ENCODE results near the gene RASGRP2.

RASGRP2 gene

DNA sequence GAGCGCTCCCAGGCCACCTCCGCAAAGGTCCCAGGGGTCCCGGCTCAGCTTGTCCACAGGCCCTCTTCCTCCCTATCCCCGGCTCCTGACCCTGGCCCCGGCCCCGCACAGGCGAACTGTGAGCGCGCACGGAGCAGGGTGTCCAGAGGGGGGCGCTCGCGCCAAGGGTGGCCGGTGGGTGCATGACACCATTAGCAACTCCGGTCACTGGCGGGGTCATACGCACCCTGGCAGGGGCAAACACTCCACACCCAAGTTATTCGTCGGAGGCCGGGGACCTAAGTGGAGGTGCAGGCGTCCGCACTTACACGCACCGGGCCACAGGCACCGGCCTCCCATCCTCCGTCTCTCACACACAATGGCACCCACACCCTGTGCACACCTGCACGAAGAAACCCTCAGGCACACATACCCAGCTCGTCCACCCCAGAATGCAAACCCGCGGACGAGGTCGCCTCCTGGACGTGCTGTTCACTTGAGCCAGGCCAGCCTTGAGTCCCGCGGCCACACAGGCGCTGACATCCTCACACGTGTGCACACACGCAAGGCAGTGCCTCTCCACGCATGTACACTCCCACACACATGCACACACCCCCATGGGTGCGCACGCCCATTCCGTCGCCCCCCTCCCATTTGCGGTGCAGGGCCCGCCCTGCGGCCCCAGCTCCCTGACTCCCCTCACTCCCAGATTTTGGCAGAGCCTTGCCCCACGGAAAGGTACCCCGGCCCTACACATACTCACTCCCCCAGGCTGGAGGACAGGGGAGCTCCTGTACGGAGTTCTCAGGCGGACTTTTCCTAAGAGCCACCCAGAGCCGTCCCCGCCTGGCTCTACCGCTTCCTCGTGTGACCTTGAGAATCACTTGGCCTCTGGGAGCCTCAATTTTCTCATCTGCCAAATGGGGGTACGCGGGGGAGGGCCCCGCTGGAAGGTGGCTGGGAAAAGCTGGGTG lies at the start of gene RASGRP2:
Gene RASGRP2, minus strand, starts transcription at position 552 of the 953 bp plus-strand sequence. CDS start 1,276 bp downstream, outside the sequence.
- no peak for DNase-seq (ENCODE audit: low read depth, low spot score)

DNA sequence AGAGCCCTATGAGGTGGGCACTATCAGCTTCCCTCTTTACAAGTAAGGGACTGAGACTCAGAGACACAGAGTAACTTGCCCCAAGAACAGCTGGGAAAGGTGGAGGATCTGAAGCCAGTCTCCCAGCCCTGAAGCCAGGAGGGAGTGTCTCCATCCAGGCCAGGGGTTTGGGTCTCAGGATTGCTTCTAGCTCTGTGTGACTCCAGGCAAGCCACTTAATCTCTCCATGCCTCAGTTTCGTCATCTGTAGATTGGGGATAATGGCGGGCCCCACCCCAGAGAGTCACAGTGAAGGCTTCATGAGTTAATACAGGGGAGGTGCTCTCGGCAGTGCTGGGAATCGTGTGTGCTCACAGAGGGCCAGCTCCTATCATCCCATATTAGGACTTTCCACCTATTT lies 48.5 kb upstream of the RASGRP2 start:
- DNase-seq (ENCODE audit: low read depth, low spot score) = no peak

DNA sequence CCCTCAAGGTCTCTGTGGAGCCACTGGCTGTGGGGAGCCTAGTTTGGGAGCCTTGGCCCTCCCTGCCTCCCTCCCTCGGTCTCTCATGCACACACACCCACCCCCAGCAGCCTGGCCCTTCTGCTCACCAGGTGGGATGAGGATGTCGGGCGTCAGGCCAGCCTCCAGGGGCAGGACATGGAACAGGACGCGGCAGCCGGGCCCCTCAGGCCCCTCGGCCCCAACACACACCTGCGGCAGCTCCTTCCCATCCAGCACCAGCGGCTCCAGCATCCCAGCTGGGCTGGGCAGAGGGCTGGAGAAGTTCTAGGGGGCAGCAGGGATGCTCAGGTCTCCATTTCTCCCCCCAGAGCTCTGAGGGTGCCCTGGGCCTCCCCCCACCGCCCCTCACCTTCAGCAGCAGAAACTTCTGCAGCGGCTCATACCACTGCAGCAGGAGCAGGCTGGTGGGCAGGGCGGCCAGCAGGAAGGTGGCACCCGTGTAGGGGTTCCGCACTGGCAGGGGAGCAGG lies 47.9 kb upstream of the RASGRP2 start:
- DNase-seq (ENCODE audit: low read depth, low spot score) = no peak

DNA sequence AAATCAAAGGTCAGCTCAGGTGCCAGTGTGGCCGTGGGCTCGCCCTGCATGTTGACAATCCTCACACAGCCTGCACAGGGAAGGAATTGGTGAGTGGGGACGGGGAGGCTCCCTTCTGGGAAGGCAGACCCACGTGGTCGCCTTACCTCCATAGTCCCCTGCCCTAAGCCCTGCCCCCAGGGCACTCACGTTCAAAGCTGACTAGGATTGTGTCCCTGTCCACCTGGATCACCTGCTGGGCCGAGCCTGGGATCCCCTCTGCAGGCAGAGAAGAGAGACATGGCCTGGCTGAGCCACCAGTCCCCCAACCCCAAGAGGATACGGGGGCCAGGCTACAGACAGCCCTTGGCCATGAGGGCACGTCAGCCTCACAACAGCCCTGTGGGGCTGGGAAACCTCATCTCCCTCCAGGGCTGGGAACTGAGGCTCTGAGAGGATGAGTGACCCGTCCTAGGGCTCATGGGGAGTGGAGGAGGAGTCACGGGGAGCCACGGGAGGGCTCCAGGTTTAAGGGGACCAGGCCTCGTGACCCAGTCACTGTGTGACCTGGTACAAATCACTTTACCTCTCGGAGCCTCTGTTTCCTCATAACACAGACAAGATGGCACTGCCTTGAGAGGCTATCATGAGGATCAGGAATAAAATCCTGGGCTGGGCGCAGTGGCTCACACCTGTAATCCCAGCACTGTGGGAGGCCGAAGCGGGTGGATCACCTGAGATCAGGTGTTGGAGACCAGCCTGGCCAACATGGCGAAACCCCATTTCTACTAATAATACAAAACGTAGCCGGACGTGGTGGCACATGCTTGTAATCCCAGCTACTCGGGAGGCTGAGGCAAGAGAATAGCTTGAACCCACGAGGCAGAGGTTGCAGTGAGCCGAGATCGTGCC lies 46.5 kb upstream of the RASGRP2 start:
- DNase-seq (ENCODE audit: low read depth, low spot score) = no peak

DNA sequence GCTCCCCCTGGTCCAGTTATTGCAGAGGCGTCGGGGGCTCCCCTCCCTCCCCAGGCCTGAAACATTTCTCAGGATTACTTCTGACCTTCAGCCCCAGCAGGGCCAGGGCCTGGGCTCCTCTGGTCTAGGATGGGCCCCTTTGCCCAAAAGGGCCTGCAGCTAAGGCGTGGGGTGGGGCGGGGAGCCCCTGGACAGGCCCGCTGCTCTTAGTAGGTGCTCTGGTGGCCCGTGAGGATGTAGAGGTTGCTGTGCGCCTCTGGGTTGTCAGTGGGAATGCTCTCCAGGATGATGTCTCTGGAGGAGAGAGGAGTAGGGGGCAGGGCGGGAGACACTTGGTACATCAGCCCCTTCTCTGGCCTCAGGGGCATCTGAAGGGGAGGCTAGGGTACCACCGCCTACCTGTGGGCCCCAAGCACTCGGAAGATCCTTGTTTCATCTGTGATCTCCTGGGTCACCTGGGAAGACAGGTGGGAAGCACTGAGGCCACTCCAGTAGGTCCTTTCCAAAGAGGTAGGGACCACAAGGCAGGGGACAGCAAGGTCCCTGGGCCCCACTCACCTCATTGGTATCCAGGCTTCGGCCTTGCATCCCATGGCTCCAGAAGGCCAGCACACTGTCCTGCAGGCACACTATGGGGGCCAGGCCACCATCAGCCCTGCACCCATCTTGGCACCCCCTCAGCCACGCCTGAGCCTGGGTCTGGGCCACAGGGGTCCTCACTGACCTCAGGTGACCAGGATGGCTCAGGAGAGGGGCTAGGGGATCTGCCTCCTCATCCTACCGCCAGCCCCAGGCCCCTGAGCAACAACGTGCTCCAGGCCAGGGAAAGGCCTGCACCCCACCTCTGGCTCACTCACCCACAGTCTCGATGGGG lies 45.6 kb upstream of the RASGRP2 start:
- DNase-seq (ENCODE audit: low read depth, low spot score) = no peak

DNA sequence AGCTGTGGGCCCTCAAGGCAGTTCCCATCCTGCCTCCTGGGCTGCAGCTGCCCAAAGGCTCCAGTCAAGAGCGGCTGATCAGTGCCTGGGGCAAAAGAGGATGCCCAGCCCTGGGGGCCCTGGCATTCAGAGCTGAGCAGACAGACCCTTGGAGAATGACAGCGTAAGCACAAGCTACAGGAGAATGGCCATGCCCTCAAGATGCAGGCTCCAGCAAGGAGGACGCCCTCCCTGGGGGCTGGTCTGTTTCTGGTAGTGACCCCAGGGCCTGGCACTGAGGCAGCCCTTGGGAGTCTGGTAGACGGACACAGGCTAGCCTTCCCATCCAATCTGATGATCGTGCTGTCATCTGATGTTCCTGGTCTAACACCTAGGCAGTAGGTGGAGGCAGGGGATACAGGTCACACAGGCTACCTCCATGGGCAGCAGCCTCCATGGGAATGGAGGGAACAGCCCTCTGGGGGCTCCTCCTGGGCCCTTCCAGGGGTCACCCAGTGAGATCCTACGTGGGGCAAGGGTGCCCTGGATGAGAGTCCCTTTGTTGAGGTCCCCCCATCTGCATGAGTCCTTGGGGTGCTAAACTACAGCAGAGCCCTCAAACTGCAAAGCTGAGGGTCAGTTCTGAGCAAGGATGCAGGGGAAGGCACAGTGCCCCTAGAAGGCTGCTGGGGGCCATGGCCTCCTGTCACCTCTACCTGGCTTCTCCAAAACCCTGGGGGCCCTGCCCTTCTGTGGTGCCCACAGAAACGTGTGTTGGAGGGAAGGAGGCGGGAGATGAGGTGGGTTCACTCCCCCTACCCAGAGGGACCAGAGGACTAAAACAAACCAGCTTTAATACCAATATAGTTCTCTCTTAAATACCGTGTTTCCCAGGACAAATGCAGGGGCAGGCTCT lies 44.6 kb upstream of the RASGRP2 start:
- DNase-seq (ENCODE audit: low read depth, low spot score) = no peak

DNA sequence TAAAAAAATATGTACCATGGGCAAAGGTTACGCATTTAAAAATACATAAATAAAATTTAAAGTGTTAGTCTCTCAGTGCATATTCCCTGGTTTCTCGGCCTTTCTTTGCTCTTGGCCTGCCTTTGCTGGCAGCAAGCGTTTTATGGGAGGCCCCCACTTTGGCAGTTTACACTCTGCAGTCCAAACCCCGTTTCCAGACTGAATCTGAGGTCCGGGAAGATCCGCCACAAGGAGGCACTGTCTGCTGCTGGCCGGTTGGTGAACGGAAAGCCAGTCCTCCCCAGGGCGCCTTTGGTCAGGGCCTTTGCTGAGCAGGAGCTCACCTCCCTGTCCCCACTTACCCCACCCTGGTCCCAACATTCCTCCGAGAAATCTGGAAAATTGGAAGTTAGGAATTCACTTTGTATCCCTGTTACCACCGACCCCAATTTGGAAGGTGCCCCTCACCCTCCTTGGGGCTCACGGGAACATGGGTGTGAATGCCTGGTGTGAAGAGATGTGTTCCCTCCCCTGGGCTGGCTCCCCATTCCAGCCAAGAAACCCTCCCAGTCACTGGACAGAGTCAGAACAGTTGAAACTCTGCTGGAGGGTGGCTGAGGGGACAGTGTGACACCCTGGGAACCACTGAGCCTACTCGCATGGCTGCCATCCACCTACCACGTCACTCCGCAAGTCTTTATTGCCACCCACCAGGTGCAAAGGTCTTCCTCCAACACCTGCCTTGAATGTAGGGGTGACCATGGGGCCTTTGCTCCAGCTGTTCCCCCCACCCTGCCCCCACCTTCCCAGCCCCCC lies 43.8 kb upstream of the RASGRP2 start:
- DNase-seq (ENCODE audit: low read depth, low spot score) = no peak

DNA sequence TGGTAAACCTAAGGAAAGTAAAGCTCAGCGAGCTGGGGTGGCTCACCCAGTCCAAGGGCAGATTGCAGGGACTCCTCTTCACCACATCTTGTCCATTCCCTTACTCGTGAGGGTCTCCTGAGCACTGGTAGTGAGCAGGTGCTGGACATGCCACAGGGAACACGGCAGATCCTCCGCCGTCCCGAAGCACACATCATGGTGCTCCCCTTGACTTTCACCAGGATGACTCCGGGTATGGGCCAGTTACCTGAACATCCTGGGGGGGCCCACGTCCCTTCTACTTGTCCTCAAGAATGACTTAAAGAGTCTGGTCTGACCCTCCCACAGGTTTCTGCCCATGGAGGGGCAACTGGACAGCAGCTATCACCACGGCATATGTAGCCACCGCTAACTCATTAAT lies 42.4 kb upstream of the RASGRP2 start:
- DNase-seq (ENCODE audit: low read depth, low spot score) = no peak

DNA sequence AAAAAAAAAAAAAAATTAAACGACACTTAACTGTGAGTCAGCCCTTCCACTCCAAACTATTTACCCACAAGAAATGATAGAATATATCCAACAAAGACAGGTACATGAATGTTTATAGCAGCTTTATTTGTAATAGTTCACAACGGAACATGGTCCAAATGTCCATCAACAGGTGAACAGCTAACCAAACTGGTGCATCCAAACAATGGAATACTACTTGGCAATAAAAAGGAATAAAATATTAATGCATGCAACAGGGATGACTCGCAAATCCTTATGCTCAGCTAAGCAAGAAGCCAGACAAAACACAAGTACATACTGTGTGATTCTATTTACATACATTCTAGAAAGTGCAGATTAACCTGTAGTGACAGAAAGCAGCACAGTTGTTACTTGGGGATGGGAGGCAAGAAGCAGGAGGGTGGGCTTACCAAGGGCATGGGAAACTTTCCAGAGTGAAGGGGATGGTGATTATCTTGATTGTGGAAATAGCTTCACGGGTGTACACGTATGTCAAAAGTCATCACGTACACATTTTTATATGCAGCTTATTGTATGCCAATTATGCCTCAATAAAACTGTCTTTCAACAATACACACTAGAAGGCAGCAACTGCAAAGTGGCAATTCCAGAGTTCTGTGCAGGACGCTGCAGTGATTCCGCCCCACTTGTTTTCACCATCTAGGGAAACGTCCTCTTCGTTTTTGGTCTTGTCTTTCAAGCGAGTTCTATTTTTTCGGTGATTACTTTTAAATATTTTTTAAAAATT lies 41.1 kb upstream of the RASGRP2 start:
- no peak for DNase-seq (ENCODE audit: low read depth, low spot score)

DNA sequence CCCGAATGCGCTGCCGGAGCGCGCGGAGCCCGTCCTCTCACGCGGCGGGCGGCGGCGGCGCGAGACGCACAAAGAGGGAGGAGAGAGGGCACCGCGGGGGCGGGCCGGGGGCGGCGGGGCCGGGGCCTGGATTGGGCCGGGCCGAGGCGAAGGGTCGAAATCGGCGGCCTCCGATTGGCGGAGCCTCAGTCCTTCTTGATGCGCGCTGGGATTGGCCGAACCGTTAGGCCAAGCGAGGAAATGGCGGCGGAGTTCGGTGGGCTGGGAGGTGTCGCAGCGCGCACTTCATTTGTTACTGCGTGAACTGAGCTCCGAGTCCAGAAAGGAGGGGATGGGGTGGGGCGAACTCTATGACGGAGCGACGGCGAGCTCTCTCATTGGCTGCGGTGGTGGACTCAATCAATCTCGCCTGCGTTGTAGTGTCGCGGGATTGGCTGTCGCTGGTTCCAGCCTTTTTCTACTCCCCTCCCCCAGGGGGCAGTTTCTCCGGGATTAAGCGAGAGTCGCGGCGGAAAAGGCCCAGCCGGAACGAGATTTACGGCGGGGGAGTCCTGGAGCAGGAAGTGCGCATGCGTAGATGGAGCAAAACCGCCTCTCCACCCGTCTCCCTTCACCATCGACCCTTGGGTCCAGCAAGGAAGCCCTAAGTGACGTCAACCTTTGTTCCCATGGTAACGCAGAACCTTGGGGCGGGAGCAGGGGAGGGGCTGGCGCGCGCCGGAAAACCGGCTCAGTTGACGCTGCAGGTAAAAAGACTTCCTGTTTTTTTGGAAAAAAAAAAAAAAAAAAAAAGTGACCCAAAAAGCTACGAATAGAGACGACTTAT lies 34.7 kb upstream of the RASGRP2 start, which contains the start of gene SF1:
Gene SF1, minus strand, starts transcription at position 70 of the 826 bp plus-strand sequence. CDS start 150 bp downstream, outside the sequence.
- peak; percentile 100 for DNase-seq (ENCODE audit: low read depth, low spot score)

DNA sequence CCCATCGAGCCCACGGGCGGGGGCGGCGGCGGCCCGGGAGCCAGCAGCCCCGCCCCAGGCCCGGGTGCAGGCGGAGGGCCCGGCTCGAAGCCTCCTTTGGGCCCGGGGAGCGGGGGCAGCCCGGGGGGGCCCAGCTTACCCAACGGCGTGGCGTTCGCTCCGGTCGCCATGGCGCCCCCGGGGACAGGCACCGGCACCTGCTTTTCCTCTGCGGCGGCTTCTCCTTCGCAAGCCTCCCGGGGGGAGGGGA lies 34.2 kb upstream of the RASGRP2 start:
- DNase-seq (ENCODE audit: low read depth, low spot score) = no peak

DNA sequence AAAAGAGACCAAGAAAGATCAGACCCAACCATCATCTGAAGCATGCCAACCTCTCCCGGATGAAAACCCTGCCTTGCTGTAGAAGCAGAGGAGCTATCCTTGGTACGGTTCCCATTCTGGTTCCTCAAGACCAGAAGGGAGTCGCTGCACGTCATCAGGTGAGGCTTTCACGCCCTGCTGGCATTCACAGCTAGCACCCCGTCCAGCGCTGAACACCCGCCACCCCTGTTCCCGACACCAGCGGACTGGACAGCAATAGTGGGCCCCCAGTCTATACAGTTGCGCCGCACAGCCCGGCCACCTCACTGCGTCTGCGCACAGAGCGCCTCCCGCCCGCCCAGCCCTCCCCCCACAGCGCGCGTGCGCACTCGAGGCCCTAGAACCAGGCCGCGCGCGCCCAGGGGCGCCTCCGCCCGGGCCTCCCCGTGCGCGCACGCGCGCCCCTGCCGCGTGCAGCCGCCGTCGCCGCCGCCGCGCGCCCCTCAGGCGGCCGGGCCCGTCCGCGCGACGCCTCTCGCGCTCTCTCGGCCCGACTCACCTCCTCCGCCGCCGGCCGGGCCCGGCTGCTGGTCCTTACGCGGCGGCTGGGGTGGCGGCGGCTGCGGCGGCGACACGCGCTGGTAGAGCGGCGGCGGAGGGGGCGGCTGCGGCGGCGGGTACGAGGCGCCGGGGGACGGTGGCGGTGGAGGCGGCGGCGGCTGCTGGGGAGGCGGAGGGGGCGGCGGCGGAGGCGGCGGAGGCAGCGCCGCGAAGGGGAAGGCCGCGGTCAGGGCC lies 33.7 kb upstream of the RASGRP2 start:
- peak; percentile 60 for DNase-seq (ENCODE audit: low read depth, low spot score)

DNA sequence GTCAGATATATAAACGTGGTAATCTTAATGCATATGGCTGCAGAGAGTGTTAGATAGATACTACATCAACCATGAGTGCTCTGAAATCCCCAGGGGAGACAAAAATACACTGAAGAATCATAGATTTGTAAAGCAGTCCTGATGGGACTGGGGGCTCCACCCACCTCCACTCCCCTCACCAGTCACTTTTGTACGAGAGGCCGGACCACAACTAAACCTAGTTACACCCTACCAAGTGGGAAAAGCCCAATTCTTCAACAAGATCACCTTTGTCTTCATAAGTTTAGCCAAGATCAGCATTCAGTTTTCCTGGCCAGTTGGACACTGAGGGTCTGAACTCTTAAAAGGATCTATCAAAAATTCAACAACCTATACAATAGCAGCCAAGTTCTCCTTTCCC lies 32.9 kb upstream of the RASGRP2 start:
- no peak for DNase-seq (ENCODE audit: low read depth, low spot score)

DNA sequence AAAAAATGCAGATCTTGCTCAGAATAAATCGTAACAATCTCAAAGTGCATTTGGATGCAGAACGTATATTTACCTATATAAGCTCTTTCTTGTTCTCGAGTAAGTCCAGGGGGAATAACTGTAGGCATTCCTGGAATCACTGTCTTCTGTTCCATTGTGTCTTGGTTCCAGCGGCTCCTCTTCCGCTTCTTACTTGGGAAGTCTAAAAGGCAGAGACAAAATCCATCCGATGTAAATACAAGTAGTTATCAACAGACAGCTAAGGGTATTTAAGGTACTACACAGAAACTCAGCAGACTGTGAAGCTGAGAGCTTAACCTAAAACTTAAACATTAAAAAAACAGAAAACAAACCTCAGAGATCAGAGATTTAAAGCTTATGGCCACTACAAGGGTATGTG lies 32.5 kb upstream of the RASGRP2 start:
- DNase-seq (ENCODE audit: low read depth, low spot score) = no peak

DNA sequence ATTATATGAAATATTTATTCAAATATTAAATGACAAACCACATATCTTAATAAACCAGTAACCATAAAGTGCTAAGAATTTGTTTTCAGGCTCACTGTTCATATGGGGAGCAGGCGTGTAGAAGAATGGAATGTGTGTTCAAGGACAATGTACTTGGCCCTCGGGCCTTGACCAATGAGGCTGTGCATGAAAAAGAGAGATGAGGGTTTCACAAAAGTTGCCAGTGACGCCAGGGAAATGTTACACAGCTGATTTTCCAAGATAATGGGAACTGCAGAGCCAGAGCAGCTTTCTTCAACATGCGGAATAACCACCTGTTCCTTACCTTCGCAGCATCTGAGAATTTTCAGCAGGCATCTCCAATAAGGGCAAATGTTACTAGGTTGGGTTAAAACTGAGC lies 30.2 kb upstream of the RASGRP2 start:
- DNase-seq (ENCODE audit: low read depth, low spot score) = no peak

DNA sequence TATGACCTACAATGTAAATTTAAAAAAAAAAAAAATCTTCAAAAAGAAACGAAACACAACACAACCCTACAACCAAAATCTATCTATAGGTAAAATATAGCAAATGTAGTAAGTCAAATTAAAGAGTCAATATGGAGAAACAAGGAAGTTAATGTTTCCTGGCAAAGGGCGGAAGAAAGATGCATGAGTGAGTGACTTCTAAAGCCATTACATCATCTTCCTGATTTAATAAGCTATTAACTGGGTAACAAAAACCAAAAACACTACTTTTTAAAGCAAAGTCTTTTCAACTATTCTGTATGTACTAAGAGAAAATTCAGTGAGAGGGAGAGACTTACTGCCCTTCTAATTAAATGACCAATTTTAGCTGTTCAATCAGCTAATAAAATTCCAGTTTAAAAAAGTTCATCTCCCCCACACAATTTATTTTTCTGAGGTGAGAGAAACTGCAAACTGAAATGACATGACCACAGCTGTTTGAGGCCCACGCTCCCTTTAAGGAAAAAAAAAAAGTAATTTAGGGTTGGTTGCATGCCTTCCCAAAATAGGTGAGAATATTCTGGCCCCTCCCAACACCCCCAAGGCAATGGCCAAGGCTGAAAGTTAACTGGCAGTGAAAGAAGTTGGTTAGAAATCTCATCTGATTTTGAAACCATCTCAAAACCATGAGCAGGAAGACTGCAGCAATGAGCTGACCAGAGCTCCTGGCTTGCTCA lies 28.5 kb upstream of the RASGRP2 start:
- DNase-seq (ENCODE audit: low read depth, low spot score) = no peak
